GM18951 (cell line): ENCODE data around the gene TOX2.

ENCODE experiments used
- POLR2A ChIP-seq: IDR thresholded peaks from 4 replicates; pipeline ENCODE4 v1.6.1; 2011; ENCODE audit warnings: mild to moderate bottlenecking; ENCODE audit not compliant: insufficient read length, insufficient read depth; ENCODE audit errors: extremely low read depth
- in situ Hi-C: fragments of 300-500 bp; cut with MboI; formaldehyde crosslinking; loops from one replicate; pipeline ENCODE4 v1.12.0; 2022; ENCODE audit warnings: low sequenced_read_pairs, mixed read lengths, inconsistent platforms; ENCODE audit not compliant: unreplicated experiment

Gene TOX2

GRCh38 chr20:44070139-44070900 lies 155.7 kb downstream of the TOX2 start:
- TF ChIP-seq POLR2A: no peak
- in situ Hi-C loops: no loop called here

GRCh38 chr20:44071057-44071456 lies 156.4 kb downstream of the TOX2 start:
- TF ChIP-seq POLR2A: no peak
- in situ Hi-C loops: no loop called here

GRCh38 chr20:44071526-44072111 lies 157.0 kb downstream of the TOX2 start:
- in situ Hi-C loops: no loop called here
- no peak for TF ChIP-seq POLR2A

DNA sequence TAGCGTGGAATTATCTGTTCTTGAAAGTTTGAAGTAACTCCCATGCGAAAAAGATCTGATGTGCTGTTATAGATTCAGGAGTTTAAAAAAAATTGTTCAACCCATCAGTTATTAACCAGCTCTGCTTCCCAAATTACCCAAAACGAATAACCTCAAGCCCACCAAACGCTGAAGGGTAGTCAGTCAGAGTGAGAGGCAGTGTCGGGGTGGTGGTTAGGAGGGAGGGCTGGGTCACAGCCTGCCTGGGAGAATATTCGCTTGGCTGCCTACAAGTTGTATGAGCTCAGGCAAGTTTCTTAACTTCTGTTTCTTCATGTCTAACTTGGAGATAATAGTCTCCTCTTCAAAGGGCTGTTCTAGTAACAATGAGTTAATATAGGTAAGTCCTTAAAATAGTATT lies 157.7 kb downstream of the TOX2 start:
- TF ChIP-seq POLR2A: no peak
- in situ Hi-C loops: no loop called here

GRCh38 chr20:44073011-44073674 lies 158.5 kb downstream of the TOX2 start:
- in situ Hi-C loops: no loop called here
- no peak for TF ChIP-seq POLR2A

DNA sequence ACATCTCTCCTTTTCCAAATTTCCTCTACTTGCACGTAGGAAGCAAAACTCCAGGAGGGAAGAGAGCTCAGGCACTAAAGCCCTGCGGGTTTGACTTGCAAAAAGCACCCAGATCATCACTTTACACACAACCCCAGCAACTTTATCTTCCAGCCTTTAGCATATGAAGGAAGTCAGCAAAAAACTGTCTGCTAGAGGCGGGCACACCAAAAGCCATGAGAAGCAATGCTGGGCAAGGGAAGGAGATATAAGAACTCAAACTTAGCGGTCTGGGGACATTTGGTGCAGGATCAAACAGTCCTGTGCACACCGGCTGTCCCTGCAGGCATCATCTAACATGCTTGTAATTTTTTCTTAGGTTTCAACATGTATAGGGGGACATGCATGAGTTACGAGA lies 159.0 kb downstream of the TOX2 start:
- in situ Hi-C loops: no loop called here

GRCh38 chr20:44074252-44075151 lies 159.8 kb downstream of the TOX2 start:
- no peak for TF ChIP-seq POLR2A
- in situ Hi-C loops: loop anchor here (25.0 kb wide), 1 partner anchor 537 kb away; no protein-coding TSS in a partner anchor

More for the DNA sequence above, 159.0 kb downstream of the TOX2 start:
- no peak for TF ChIP-seq POLR2A

DNA sequence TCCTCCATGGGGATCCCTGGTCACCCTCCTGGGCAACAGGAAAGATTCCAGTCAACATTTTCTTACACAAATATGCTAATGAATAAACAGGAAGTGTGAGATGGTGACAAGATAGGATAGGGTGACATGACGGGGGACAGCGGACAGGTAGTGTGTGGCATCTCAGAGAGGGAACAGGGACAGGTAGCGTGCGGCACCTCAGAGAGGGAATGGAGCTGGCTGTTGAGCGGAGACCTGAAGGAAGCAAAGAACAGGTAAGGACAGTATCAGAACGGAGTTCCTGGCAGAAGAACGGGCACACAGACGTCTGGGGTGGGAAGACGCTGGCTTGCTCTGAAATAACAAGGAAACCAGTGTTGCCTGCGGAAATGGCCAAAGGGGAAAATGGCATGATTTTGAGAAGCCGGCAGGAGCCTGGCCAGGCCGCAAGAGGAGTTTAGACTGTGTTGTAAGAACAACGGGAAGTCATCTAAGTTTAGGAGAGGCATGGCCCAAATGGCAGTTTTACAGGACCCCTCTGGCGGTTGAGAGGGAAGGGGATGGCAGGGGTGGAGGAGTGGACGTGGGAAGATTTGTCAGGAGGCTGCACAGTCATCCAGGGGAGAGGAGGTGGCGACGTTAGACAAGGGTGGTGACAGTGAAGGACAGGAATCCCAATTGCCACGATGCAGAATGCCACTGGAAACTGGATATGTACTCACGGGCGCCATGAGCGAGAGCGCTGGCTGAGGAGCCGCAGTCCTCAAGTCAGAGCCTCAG lies 160.7 kb downstream of the TOX2 start:
- no peak for TF ChIP-seq POLR2A
- in situ Hi-C loops: loop anchor here (25.0 kb wide), 1 partner anchor 538 kb away; no protein-coding TSS in a partner anchor

GRCh38 chr20:44075950-44076232 lies 161.2 kb downstream of the TOX2 start:
- in situ Hi-C loops: loop anchor here (25.0 kb wide), 1 partner anchor 539 kb away; no protein-coding TSS in a partner anchor
- no peak for TF ChIP-seq POLR2A

GRCh38 chr20:44079291-44079690 lies 164.6 kb downstream of the TOX2 start:
- in situ Hi-C loops: loop anchor here (25.0 kb wide), 1 partner anchor 542 kb away; no protein-coding TSS in a partner anchor
- TF ChIP-seq POLR2A: no peak

GRCh38 chr20:44080064-44080463 lies 165.4 kb downstream of the TOX2 start:
- TF ChIP-seq POLR2A: no peak
- in situ Hi-C loops: loop anchor here (5.0 to 25.0 kb wide), 3 partner anchors 343 to 635 kb away; no protein-coding TSS in a partner anchor

DNA sequence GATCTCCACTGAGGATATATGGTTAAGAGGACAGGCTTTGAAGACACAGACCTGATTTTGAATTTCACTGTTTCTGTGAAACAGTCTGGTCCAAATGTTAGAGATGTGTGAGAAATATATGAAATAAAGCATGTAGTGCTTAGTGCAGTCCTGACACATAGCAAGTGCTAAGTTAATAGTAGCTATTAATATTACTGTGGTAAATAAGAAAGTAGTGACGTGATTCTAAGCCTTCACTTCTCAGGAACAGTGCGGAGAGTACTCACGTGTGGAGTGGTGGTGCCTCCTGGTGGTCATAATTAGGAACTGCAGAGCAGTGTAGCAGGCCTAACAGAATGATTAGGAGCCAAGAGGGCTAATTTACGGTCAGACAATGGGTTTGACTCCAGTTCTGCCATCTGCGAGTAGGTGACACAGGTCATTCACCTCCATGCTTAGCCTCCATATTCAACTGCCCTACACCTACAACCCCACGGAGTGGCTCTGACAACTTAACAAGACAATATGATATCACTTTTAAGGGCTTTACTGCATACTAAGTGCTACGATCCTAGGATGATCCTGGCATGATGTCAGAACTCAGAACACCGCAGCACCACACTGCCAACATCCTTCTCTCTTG lies 166.1 kb downstream of the TOX2 start:
- in situ Hi-C loops: loop anchor here (5.0 to 25.0 kb wide), 3 partner anchors 343 to 636 kb away; no protein-coding TSS in a partner anchor
- no peak for TF ChIP-seq POLR2A
